Hematopoietic multipotent progenitor cell treated with erythropoietin and hydrocortisone succinate and interleukin-3 and kit ligand, for 8 days (in vitro differentiated cells): ENCODE measurements around the gene TMEM30A.

ENCODE experiments used
- DNase-seq: peaks from one replicate; pipeline ENCODE4 v3.0.0-alpha.2; 2015

TMEM30A gene

DNA sequence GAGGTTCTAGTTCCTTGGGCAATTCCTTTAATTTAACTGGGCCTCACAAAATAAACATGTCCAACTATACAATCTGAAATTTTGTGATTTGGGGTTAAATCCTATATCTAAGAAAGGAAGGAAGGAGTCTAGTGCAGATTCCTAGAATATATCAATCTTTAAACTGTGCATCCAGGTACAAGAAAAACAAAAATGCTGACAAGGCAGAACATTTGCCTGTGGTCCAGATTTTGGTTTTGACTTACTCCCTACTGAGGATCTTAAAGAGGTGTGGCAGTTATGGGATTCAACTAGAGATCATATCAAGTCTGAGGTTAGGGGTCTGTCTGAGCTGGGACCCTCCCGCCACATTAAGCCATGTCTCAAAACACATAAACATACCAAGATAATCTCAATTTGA, 23.3 kb downstream of the TMEM30A start:
- DNase-seq: no peak

DNA sequence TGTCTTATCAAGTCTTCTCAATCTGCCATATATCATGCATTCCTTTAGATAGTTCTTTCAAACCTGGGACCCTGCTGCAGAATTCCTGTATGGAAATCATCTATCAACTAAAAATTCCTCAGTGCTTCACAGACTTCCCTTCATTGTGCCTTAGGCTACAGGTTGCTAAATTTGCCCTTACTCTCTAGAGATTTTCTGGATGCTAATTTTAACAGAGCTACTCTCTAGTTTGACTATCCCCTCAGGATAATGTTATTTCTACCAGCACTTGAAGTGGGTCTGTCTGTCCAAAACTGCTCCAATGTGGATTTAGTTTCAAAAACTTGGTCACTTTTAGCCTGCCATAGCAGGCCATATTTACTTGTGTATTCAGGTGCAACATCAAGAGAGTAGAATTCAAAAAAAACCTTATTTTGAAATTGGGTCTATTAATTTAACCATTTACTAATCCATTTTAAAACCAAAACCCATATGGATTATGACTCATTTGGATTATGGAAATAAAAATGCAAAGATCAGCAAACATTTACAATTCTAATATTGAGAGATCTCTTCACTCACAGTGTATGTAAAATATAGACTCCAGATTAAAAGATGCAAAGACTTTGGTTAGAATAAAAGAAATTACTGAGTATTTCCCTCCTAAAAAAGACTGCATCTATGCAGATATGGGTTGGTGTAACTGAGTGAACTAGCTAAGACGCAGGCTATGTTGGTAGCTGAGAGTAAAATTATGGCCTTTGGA, 27.1 kb downstream of the TMEM30A start:
- DNase-seq: no peak

DNA sequence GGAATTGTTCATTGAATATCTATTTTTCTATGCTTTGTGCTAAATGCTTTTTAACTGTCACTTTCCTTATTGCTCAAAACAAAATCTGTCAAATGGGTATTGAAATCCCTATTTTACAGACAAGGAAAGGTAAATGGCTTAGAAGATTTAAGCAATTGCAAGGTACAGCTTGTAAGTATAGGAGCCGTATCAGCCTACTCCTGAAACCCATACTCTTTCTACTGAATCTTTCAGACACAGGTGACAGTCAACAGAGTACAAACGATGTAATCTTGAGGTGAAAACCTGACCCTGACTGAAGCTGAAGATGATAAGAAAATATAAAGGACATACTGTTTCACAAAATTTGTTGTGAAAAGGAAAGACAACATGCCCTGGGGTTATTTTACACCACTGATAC, 34.0 kb downstream of the TMEM30A start:
- no peak for DNase-seq

DNA sequence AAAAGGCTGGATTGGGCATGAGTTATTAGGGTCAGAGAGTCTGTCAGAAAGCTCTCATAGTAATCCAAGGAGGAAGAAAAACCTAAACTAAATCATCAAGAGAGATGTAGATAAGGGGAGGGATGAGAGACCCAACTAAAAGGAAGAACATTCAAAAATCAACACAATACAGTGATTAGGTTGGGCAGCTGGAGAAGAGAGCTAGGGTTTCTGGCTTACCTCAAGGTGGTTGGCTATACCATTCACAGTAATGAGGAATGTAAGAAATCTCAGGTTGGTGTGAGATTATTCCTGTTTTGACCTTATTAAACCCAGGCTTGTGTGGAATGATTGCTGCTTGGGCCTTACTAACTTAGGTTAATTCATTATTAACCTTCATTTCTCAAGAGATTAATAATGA, 34.8 kb downstream of the TMEM30A start:
- DNase-seq: no peak

DNA sequence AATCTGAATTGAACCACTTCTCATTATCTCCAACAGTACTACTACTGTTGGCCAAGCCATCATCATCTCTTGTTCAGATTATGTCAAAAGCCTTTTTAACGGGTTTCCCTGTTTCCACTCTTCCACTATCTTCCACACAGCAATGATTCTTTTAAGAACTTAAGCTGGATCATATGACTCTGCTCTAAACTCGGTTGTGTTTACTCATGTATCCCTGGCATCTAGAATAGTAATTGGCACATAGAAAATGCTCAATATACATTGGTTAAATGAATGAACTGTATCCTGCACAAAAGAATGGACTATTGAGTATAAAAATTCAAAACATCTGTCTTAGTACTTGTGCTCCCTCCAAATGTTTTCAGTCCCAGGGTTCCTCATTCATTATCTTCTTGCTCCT, 38.2 kb downstream of the TMEM30A start:
- DNase-seq: no peak

DNA sequence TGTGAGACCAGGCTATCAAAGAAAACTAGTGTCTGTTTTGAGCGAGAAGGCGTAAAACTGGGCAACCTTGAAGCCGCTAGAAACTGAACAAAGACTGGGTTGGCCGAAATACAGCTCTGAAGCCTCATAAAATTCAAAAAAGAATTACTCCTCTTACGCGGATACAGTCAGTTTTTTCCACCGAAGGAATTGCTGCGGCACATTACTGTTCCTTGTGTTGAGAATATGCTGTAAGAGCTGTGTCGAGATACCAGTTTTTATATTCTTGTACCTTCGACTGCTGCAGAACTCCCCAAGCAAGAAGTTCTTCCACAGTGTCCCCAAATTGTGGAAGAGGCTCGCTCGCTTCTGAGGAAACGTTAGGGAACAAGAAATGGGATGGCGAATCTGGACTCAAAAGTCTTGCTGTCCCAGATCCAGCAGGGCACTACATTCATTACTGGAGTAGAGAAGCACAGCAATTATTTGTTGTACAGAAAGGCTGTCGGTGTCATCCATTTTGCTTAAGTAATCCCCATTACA, 40.5 kb downstream of the TMEM30A start:
- DNase-seq: no peak

DNA sequence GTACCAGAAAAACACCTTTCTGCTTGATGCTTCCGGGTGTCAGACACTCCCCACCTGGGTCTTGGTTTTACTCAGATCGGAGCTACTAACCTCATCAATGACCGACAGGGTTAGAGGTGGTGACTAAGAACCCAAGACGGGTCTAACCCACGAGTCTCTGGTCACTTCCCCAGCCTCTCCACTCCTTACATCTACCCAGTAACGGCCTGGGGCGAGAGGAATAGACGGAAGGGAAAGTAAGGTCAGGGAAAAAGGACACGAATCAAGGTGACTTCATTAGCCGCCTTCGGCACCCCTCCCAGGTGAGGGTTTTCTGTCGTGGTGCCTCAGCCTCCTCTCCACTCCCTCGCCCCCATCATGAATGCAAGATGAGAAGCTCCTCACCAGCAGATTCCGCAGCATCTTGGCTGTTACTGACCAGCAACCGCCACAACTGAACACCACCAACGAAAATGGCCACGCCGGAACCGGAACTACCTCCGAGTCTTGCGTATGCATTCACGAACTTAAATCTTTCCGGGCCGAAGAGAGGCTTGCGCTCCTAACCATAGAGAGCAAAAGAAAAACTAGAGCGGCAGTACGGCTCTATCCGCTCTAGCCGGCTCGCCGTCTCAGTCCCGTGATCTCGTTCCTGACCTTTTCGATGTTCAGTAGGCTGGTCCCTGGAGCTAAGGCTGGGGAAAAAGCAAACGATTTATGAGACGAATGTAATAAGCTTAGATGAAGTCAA, 41.1 kb downstream of the TMEM30A start, which contains the start of gene COX7A2:
COX7A2 (minus strand) TSS at position 469 of the 730 bp plus-strand sequence; CDS start at position 402, 67 bp downstream.
- DNase-seq: peak; percentile 97

DNA sequence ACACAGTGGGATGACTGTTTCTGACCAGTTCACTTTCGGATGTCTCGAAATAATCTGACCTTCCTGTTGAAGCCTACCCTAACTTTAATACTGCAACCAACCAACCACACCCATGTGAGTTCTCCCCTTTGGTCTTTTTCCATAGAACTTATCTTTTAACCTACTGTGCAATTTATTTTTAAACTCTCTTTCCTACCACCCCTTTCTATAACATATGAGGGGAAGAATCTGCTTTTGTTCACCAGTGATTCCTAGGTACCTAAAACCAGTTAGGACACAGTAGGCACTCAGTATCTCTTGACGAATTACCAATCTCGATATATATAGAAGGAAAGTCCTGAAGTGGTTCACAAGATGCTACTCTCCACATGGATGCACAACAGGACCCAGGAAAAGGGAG, 48.0 kb downstream of the TMEM30A start:
- DNase-seq: no peak

DNA sequence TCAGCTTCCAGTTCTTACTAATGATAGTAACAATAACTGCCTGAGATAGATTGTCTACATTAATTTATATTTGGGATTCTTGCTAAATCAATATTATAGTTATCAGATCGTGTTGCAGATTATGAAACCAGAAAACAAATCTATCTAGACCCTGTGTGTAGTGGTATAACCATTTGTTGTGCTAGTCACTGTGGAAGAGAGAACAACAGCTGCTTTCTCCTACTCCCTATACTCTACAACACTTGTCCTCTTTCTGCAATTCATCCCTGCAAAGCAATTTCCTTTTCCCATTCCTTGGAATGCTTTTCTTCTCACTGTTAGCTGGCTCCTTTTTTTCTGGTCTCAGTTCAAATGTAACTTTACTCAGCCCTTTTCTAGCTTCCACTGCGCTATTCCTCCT, 49.3 kb downstream of the TMEM30A start:
- DNase-seq: no peak

DNA sequence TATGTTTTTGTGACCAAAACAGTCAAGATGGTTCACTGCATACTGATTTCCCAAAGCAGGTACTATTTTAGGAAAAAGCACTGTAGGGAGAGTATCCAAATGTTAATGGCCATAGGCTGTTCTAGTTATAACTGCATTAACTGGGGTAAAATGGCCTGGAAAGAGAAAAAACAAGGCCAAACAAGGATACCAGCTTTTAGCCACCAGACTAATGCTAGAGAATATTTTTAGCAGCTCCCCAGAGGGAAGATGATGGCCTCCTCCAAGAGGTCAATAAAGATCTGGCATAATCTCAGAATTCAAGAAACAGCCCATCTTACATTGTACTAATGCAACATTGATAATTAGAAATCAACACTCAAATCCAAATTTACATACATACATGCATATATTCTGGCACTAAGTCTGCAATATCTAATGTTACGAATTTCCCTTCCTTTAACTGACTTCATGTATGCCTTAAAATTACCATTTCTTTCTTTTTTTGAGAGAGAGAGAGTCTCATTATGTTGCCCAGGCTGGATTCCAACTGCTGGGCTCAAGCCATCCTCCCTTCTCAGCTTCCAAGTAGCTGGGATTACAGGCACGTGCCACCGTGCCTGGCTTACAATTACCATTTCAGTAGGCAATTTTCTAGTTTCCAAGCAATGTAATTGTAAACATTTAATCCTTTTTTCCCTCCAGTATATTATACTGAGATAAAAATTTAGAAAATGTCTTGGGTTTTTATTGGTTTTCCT, 50.3 kb downstream of the TMEM30A start:
- no peak for DNase-seq

DNA sequence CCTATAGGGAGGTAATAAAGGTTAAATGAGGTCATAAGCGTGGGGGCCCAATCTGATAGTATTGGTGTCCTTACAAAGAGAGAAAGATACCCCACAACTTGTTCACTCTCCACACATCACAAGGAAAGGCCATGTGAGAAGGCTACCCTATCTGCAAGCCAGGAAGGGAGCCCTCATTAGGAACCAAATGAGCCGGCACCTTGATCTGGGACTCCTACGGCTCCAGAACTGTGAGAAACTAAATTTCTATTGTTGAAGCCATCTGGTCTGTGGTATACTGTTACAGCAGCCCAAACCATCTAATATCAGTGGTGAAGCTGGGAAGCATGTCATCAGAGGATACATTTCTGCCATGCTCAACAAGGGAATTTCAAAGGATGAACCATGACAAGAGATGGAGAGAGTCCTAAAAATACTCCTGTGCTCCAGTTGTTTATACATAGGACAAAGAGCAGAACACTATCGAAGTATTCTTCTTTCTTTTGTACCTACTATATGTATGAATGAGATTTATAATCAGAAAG, 51.4 kb downstream of the TMEM30A start:
- DNase-seq: no peak

DNA sequence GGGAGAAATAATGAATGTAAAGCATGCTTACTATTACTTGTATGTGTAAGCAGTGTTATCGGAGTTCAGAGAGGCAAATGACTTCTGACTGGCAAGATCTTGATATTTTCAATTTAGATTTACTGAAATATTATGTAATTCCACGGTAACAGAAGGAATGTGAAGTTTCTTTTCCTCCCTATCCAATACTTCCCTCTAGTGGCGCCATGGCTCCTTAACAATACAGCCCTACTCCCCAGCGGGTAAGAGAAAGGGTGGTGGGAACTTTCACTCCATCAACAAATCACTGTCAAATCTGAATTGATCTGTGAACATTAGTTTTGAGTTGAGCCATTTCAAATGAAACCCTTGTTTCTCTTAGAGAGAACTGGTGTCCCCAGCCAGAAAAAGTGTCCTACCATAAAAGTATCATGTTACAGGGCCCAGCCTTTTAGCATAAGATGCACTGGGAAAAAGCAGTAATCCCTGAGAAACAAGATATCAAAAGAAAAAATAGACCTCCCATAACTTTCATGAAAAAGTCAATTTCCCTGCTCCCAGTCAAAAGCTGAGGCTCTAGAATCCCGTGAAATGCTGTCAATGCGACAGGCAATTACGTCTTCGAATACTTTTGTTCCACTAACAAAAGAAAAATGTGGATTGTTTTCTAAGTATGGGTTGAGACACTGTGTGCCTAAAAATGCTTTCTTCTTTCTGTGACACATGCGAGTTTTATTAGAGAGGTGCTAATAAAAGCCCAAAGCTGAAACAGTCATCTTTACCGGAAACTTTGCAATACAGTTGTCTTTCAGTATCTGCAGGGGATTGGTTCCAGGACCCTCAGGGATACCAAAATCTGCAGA, 53.9 kb downstream of the TMEM30A start:
- DNase-seq: peak; percentile 19

DNA sequence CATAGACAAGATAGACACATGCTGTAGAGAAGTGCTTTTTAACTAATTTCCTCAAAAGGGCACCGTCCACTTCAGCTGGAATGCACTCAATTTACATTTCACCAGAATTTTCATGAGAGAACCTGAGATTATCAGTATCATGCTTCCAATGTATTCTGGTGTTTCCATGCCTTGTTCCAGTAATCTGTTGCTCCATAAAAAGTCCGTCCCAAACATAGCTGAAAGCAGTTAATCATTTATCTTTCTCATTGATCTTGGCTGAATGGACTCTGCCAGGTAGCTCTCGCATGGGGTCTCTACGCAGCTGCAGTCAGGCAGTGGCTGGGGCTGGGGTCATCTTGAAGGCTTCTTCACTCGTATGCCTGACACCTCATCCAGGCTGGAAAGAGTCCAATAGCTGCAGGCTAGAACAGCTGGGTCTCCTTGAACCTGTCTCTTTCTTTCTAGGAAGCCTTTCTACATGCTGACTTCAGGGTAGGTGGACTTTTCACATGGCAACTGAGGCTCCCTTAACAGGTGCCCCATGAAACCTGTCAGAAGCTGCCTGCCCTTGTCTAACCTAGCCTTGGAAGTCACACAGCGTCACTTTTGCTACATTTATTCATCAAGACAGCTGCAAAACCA, 60.2 kb downstream of the TMEM30A start:
- DNase-seq: no peak

DNA sequence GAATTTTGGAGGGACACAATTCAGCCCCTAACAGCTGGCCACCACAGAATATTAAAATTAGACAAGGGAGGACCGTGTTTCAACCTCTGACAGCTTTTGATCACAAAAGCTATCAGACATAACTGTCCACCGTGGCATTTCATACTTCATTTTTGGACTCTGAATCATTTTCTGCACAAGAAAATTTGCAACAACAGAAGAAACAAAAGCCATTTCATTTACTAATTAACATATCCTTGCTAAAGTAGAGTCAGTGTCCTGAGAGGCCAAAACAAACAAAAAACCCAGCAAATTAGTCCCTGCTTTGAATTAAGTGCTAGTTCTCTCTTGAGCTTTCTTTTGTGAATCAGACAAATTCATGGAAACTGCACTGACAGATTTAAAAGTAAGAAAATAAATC, 61.2 kb downstream of the TMEM30A start:
- DNase-seq: no peak

DNA sequence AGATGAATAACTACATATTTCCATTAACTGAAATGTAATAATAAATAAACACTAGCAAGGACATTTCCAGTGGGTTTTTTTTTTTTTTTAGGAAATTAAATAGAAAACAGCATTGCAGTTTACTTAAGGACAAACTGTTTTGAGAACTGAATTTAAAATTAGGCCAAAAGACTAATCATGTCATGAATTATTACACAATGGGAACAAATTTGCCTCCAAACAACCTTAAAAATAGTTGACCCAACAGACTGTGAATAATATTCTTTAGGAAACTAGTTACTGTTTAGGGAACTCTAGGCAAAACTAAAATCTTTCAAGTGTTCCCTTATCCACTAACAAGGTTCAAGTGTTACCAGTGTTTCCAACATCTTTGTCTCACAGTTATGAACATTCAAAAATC, 62.3 kb downstream of the TMEM30A start:
- DNase-seq: no peak

DNA sequence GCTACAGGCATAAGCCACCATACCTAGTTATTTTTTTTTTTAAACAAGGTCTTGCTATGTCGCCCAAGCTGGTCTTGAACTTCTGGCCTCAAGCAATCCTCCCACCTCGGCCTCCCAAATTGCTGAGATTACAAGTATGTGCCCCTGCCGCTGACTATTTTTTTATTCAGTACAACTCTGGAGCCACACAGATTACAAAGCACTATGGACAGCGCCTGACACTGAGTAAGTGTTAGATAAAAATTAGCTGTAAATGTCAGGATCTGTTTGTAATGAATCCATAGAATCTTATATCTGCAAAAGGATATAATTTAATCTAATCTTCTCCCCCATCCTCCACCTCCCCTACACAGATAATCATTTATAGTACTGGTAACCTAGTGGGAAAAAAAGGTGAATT, 63.5 kb downstream of the TMEM30A start:
- DNase-seq: no peak

DNA sequence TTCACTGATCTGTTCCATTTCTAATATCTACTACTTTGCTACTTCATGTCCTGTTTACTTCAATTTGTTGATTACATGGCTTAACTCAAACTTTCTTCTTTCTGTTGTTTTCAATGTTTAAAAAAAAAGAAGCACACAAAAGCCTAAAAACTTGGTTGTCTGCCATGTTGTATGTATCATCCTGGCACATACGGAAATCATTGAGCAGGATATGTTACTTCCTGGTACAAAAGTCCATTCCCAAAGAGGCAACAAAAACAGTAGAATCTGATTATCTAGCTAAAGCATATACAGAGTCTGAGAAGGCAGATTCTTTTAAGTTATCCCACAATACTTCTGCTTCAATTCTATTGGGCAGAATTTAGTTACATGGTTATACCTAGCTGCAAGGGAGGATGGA, 64.2 kb downstream of the TMEM30A start:
- no peak for DNase-seq

DNA sequence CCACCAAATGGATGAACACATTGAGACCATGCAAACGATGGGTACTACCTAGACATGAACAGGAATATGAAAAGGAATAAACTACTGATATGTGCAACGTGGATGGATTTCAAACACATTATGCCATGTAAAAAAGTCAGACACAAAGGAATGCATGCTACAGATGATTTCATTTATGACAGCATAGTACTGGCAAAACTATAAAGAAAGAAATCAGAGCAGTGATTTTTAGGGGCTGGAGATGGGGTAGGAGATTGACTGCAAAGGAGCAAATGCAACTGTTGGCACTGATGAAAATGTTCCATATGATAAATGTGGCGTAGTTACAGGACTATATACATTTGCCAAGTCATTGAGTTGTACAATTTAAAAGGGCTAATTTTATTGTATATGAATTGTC, 65.3 kb downstream of the TMEM30A start:
- DNase-seq: no peak

DNA sequence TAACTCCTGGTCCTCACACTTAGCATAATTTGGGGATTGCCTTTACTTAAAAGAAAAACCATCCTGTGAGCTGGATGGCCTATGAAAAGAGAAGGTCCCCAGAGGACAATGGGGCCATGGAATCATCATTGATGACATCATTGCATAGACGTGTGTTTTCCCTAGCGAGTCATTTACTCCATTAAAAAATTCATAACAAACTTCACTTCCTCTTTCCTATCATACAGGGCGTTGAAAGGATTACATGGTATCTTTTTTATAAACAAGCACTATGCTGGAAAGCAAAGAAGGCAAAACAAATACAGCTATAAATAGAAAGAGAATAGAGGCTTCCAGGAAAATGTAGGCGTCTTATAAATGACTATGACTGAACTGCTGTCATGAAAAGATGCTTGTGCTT, 67.4 kb downstream of the TMEM30A start:
- no peak for DNase-seq

DNA sequence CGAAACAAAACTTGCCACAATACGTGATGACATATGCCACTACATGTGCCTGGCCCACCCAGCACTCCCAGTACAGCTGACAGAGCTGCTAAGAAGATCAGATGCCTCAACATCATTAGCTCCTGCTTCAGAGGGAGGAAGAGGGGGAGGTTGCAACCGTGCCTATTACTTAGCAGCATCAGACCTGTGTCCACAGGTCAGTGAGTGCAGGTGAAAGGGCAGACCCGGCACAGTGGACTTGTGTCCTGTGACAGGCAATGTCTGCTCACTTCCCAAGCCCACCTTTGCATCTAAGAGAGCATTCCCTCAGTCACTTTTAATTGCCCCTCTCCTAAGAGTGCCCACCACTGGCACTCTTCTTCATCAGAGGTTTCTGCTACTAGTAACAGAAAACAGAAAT, 69.3 kb downstream of the TMEM30A start:
- DNase-seq: no peak

DNA sequence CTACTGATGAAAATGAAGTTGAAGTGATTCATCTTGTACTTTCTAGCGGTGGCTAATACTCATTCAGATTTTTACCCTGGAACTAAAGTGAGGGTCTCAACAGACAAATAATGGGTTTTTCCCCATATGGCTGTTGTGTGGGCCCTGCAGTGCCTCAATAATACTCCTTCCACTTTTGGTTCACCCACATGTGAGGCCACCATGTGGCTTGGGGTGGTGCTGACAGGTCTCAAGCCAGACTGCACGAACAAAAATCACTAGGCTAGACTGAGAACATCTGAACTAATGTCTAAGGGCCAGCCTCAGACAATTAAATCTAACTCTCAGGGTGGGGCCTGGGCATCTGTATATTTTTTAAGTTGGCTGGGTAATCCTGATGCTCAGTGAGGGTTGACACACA, 70.9 kb downstream of the TMEM30A start:
- DNase-seq: no peak

DNA sequence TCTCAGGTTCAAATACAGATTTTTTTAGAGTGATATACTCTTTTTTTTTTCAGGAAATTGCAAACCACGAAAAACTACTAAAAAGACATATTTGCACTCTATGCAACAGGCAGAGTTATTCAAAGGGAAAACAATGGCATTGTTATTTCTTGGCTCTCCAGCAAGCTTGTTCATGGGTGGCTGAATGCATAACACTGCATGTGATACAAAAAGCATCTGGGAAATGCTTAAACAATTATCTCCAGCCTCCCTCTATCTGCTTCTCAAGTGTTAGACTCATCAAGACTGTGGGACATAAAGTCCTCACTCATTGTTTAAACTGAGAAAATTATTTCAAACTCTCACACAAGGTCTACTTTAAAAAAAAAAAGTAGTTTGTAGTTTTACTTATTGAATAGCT, 71.5 kb downstream of the TMEM30A start:
- no peak for DNase-seq
